Progenitor cell of endocrine pancreas (in vitro differentiated cells): Measurements from ENCODE around the gene BLM. TPM values are rescaled to one million over a fixed set of nuclear protein-coding genes. Genes with fewer than 3 reads are reported as not detected.
A peak's percentile ranks its signal among the peaks of the same experiment; 100 is the strongest.

Source experiments
- DNase-seq: peaks from one replicate; pipeline ENCODE4 v3.0.0; 2021; ENCODE audit warnings: low spot score; ENCODE audit not compliant: unreplicated experiment
- H3K27ac Mint-ChIP-seq: 2 replicates; pipeline ENCODE4 v1.8.0; 2021; ENCODE audit warnings: mild to moderate bottlenecking, moderate library complexity, mixed read lengths
- H3K27me3 Mint-ChIP-seq: 2 replicates; pipeline ENCODE4 v1.8.0; 2021; ENCODE audit warnings: mixed read lengths
- H3K36me3 Mint-ChIP-seq: 2 replicates; pipeline ENCODE4 v1.8.0; 2022; ENCODE audit warnings: mixed read lengths; ENCODE audit not compliant: insufficient read depth
- H3K4me1 Mint-ChIP-seq: 2 replicates; pipeline ENCODE4 v1.8.0; 2021; ENCODE audit warnings: low read depth, mixed read lengths
- H3K4me3 Mint-ChIP-seq: 2 replicates; pipeline ENCODE4 v1.8.0; 2021; ENCODE audit warnings: low read depth, mild to moderate bottlenecking, moderate library complexity, mixed read lengths
- H3K9me3 Mint-ChIP-seq: 2 replicates; pipeline ENCODE4 v1.8.0; 2021; ENCODE audit warnings: low read depth, mixed read lengths
- total RNA-seq: library from RNA; stranded (reverse); gene quantifications from 2 replicates; pipeline ENCODE4 v1.2.1, GENCODE V29; 2021
- TF ChIP-seq, protein P1 (sequence below): fragments of 200-600 bp; sonication (generic); IDR thresholded peaks from one replicate; pipeline ENCODE4 v1.5.0; 2021; ENCODE audit warnings: antibody characterized with exemption, mild to moderate bottlenecking; ENCODE audit not compliant: unreplicated experiment

The BLM gene
- total RNA-seq, 1 donor from 2014 or later: 19.6 TPM

DNA sequence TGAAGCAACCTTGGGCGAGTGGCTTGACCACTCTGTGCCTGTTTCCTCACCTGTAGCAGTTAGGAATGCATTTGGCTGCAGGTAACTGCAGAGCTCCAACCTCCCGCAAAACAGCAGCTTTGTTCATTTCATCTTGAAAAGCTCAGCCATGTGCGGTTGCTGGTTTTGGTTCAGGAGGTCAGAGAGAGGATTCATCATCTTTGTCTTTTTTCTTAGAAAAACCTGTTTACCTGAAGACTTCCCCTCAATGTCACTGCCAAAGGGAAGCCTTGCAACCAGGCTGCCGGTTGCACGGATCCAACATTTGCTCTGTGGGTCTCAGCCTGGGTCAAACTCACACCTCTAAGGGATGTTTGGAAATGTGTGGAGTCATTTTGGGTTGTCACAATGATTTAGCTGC, 134.8 kb downstream of the BLM start:
- Mint-ChIP-seq H3K27me3 (no peaks in the 10 kb centered on the region), H3K4me1 (no peaks in the 10 kb centered on the region), H3K27ac (no peak overlapping the region), H3K36me3 (no peaks in the 10 kb centered on the region), H3K4me3 (no peak overlapping the region), H3K9me3 (no peaks in the 10 kb centered on the region)
- TF ChIP-seq, protein P1, sequence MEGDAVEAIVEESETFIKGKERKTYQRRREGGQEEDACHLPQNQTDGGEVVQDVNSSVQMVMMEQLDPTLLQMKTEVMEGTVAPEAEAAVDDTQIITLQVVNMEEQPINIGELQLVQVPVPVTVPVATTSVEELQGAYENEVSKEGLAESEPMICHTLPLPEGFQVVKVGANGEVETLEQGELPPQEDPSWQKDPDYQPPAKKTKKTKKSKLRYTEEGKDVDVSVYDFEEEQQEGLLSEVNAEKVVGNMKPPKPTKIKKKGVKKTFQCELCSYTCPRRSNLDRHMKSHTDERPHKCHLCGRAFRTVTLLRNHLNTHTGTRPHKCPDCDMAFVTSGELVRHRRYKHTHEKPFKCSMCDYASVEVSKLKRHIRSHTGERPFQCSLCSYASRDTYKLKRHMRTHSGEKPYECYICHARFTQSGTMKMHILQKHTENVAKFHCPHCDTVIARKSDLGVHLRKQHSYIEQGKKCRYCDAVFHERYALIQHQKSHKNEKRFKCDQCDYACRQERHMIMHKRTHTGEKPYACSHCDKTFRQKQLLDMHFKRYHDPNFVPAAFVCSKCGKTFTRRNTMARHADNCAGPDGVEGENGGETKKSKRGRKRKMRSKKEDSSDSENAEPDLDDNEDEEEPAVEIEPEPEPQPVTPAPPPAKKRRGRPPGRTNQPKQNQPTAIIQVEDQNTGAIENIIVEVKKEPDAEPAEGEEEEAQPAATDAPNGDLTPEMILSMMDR: no peak
- DNase-seq: no peak

DNA sequence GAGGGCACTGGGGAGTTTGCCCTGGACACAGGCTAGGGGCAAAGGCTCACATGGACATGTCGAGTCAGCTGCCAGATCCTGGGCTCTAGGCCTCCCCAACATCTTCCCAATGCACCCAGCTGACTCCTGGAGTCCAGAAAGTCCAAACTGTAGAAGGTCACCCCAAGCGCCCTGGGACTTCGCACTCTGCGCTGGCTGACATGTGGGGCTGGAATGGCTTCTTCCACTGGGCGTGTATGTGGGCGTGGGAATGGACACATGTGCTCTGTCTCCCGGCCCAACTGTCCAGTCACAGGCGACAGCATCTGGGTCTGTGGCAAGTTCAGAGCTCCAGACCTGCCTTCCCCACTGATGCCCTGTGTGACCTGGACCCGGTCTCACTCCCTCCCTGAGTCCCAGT, 138.0 kb downstream of the BLM start:
- H3K27me3 Mint-ChIP-seq: no peaks in the 10 kb centered on the region
- H3K36me3 Mint-ChIP-seq: no peaks in the 10 kb centered on the region
- H3K4me1 Mint-ChIP-seq: peaks cover 10% of the 10 kb centered on the region
- DNase-seq: no peak
- no peak overlapping the region for H3K4me3 Mint-ChIP-seq
- TF ChIP-seq, protein P1: no peak
- H3K27ac Mint-ChIP-seq: no peak overlapping the region
- no peaks in the 10 kb centered on the region for H3K9me3 Mint-ChIP-seq

DNA sequence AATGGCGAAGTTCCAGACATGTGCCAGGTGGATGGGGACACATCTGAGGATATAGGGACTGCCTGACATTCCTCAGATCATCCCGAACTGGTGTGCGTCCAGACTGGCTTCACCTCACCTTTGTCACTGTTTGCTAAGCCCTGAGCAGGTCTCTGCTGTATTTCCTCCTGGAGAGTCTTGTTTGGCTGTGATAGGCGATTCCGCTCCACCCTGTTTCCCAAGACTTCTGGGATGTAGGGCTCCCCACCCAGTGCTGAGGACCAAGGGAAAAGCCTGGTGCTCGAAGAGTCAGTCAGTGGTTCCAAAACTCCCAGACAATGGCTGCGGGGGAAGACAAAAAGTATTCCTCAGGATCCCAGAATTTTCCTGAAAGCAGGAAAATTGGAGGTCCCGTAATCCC, 140.2 kb downstream of the BLM start:
- Mint-ChIP-seq H3K4me3 (no peak overlapping the region), H3K27ac (peak overlapping the region; percentile 64), H3K27me3 (no peaks in the 10 kb centered on the region), H3K4me1 (peaks cover 10% of the 10 kb centered on the region), H3K36me3 (no peaks in the 10 kb centered on the region), H3K9me3 (no peaks in the 10 kb centered on the region)
- DNase-seq: no peak
- TF ChIP-seq, protein P1: no peak

DNA sequence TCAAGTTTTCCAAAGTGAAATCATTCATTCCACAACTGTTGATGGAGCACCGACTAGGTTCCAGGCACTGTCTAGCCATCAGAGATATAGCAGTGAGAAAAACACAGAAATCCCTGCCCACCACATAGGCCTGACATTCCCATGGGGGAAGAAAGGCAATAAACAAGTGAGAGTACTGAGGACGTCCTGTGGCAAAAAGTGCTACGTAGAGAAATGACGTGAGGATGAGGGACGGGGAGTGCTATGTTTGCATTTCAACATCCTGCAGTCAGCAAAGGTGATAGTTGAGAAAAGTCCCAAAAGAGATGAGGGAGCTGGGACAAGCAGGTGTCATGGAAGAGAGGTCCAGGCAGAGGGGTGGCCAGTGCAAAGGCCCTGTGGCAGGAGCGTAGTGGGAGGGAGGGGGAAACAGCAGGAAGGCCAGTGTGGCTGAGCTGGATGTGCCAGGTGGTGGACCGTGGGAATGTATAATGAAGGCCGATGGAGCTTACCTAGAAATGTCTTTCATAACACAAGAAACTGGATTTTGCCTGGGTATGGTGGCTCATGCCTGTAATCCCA, 140.8 kb downstream of the BLM start:
- Mint-ChIP-seq H3K27ac (peak overlapping the region; percentile 69), H3K9me3 (no peaks in the 10 kb centered on the region), H3K4me3 (no peak overlapping the region), H3K36me3 (no peaks in the 10 kb centered on the region), H3K4me1 (peaks cover 10% of the 10 kb centered on the region), H3K27me3 (no peaks in the 10 kb centered on the region)
- TF ChIP-seq, protein P1: no peak
- DNase-seq: no peak

DNA sequence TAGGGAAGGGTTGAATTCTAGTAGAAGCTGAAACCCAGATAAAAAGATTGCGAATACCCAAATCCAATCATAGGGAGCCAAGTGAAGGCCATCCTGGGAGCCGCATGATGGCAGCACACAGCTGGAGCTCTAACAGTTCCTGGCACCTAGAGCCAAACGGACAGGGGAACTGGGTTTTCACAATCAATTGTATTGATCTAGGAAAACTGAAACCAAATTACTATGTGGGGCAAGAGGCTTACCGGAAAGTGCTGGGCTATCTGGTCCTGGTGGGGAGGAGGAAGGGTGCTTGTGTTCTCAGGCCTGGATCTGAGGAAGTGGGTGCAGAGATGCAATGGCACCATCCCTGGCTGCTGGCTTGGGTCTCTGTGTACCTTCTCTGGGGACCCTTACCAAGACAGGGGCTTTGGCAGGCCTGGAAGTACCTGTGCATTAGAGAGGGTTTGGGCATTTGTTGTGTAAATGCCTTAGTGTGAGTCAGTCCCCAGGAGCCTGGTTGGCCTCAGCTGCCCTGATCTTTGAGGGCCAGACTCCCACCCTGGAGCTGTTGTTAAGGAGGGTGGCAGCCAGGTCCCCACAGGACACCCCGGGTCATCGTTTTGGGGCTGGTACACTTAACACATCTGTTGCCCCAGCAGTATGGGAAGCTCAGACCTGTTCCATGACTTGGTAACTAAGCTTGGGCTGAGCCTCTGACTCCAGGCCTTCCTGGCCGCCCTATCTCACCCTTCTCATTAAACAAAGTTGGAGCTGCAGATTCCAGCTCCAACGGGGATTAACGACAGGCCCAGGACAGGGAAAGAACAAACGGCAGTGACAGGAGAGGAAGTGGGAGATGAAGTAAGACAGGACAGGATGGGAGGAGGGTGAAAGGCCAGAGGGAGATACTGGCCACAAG, 142.3 kb downstream of the BLM start:
- no peaks in the 10 kb centered on the region for H3K36me3 Mint-ChIP-seq
- no peaks in the 10 kb centered on the region for H3K9me3 Mint-ChIP-seq
- H3K4me1 Mint-ChIP-seq: peaks cover 10% of the 10 kb centered on the region
- TF ChIP-seq, protein P1: no peak
- H3K27me3 Mint-ChIP-seq: no peaks in the 10 kb centered on the region
- peak overlapping the region; percentile 69 for H3K27ac Mint-ChIP-seq
- H3K4me3 Mint-ChIP-seq: no peak overlapping the region
- no peak for DNase-seq
